Measurements from ENCODE around the gene AGAP6. TPM values are rescaled to one million over a fixed set of nuclear protein-coding genes. Genes with fewer than 3 reads are reported as not detected.
"Not testable (repeated sequence)": the region's sequence is repeated elsewhere in the genome, so short reads cannot be mapped to it uniquely, and the experiment has no call there.

The AGAP6 gene
- total RNA-seq, 1 experiment from 2014 or later, result 16.7 TPM

DNA sequence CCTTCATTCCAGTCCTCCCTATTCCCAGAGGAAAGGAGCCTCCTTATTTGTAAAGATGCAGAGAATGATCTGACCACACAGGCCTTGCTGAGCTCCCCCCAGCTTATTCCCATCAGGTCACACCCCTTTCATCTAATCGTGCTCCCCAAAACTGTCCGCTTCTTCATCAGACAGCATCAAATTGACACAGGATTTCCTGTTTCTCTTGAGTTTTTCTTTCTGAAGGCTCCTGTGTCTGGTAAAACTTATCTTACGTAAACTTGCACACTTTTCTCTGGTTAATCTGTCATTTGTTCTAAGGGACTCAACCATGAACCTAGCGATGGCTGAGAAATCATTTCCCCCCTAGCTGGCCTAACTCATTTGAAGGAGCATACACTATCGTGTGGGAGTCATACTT is 59.4 kb downstream of the AGAP6 start:
- H3K27ac ChIP-seq (ENCODE audit: low read depth, low read length, poor library complexity, severe bottlenecking); BruUV-seq (replicated peaks); H3K36me3 ChIP-seq (ENCODE audit: insufficient read depth, low read length, poor library complexity, severe bottlenecking); H3K27me3 ChIP-seq (replicated peaks; ENCODE audit: insufficient read depth, low read depth, low read length, poor library complexity); POLR2A ChIA-PET (ENCODE audit: low non-redundant PET); H3K9me3 ChIP-seq (ENCODE audit: low read depth, low read length, poor library complexity, severe bottlenecking); DNase-seq (ENCODE audit: low spot score); H3K4me3 ChIP-seq (ENCODE audit: low read depth, low read length, poor library complexity, severe bottlenecking); CTCF ChIA-PET; intact Hi-C loops (cut with micrococcal nuclease; ENCODE audit: unreplicated experiment); H3K4me1 ChIP-seq (ENCODE audit: insufficient read depth, low read length, poor library complexity, severe bottlenecking): not testable (repeated sequence)

DNA sequence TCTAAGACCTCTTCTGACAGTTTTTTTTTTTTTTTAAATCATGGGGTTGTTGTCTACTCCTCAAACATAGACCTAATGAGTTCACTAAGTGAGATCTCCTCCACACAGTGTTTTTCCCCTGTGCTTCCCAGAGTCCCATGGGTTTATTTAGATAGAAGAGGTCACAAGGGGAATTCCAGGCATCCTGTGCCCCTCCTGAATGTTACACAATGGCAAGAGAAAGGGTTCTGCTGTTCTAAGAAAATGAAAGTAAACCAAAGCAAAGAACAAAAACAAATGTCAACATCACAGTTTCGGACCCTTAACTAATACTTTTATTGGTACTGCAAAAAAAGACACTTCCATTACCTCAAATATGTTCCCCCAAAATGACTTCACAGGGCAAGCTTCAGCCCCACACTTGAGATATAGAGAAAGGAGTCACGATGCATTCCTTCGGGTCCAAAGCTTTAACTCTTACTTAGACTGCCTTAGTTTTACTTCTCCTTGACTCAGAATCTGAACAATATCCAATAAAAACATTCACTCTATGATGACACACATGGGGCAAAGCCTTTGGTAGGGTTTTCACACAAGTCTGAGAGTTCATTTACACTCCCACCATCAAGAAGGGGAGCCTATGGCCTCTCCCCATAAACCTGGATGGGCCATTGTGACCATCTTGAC is 63.9 kb downstream of the AGAP6 start:
- H3K36me3 ChIP-seq (ENCODE audit: insufficient read depth, low read length, poor library complexity, severe bottlenecking); H3K4me3 ChIP-seq (ENCODE audit: low read depth, low read length, poor library complexity, severe bottlenecking); BruUV-seq (replicated peaks); intact Hi-C loops (cut with micrococcal nuclease; ENCODE audit: unreplicated experiment); POLR2A ChIA-PET (ENCODE audit: low non-redundant PET); H3K27me3 ChIP-seq (replicated peaks; ENCODE audit: insufficient read depth, low read depth, low read length, poor library complexity); H3K9me3 ChIP-seq (ENCODE audit: low read depth, low read length, poor library complexity, severe bottlenecking); CTCF ChIA-PET; H3K27ac ChIP-seq (ENCODE audit: low read depth, low read length, poor library complexity, severe bottlenecking); DNase-seq (ENCODE audit: low spot score); H3K4me1 ChIP-seq (ENCODE audit: insufficient read depth, low read length, poor library complexity, severe bottlenecking): not testable (repeated sequence)

- H3K4me3 ChIP-seq (ENCODE audit: low read depth, low read length, poor library complexity, severe bottlenecking); DNase-seq (ENCODE audit: low spot score); BruUV-seq (replicated peaks); H3K27ac ChIP-seq (ENCODE audit: low read depth, low read length, poor library complexity, severe bottlenecking); H3K27me3 ChIP-seq (replicated peaks; ENCODE audit: insufficient read depth, low read depth, low read length, poor library complexity); H3K9me3 ChIP-seq (ENCODE audit: low read depth, low read length, poor library complexity, severe bottlenecking); H3K4me1 ChIP-seq (ENCODE audit: insufficient read depth, low read length, poor library complexity, severe bottlenecking); CTCF ChIA-PET; POLR2A ChIA-PET (ENCODE audit: low non-redundant PET); H3K36me3 ChIP-seq (ENCODE audit: insufficient read depth, low read length, poor library complexity, severe bottlenecking); intact Hi-C loops (cut with micrococcal nuclease; ENCODE audit: unreplicated experiment): not testable (repeated sequence)
Observed at GRCh38 chr10:50052778-50053376, 64.7 kb downstream of the AGAP6 start.

DNA sequence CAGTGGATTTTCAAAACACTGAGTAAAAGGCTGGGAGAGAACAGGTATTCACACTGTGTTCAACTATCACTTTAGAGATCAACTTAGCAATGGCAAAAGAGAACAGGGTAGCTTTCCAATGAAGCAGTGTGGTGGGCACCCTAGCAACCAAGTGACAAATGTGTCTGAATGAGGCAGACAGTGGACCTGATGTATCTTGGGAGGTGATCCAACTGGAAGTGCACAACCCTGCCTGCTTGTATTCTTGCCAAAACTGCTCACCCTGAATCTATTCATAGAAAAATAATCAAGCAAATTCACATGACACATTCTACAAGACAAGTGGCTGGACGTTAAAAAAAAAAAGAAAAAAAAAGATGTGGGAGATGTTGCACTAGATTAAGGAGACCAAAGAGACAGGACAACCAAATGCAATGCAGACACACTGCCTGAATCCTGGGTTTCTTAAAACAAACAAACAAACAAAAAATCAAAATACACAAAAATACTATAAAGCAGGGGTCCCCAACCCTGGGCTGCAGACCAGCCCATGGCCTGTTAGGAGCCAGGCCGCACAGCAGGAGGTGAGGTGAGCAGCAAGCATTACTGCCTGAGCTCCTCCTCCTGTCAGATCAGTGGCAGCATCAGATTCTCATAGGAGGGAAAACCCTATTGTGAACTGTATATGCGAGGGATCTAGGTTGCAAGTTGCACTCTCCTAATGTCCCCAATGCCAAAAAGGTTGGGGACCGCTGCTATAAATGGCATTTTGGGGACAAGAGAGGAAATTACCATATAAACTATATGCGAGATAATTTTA is 67.5 kb downstream of the AGAP6 start:
- H3K4me3 ChIP-seq (ENCODE audit: low read depth, low read length, poor library complexity, severe bottlenecking); H3K27me3 ChIP-seq (replicated peaks; ENCODE audit: insufficient read depth, low read depth, low read length, poor library complexity); H3K27ac ChIP-seq (ENCODE audit: low read depth, low read length, poor library complexity, severe bottlenecking); POLR2A ChIA-PET (ENCODE audit: low non-redundant PET); H3K36me3 ChIP-seq (ENCODE audit: insufficient read depth, low read length, poor library complexity, severe bottlenecking); H3K9me3 ChIP-seq (ENCODE audit: low read depth, low read length, poor library complexity, severe bottlenecking); CTCF ChIA-PET; DNase-seq (ENCODE audit: low spot score); H3K4me1 ChIP-seq (ENCODE audit: insufficient read depth, low read length, poor library complexity, severe bottlenecking); intact Hi-C loops (cut with micrococcal nuclease; ENCODE audit: unreplicated experiment); BruUV-seq (replicated peaks): not testable (repeated sequence)

- H3K36me3 ChIP-seq (ENCODE audit: insufficient read depth, low read length, poor library complexity, severe bottlenecking); POLR2A ChIA-PET (ENCODE audit: low non-redundant PET); H3K4me3 ChIP-seq (ENCODE audit: low read depth, low read length, poor library complexity, severe bottlenecking); H3K27me3 ChIP-seq (replicated peaks; ENCODE audit: insufficient read depth, low read depth, low read length, poor library complexity); CTCF ChIA-PET; H3K4me1 ChIP-seq (ENCODE audit: insufficient read depth, low read length, poor library complexity, severe bottlenecking); H3K9me3 ChIP-seq (ENCODE audit: low read depth, low read length, poor library complexity, severe bottlenecking); BruUV-seq (replicated peaks); H3K27ac ChIP-seq (ENCODE audit: low read depth, low read length, poor library complexity, severe bottlenecking); DNase-seq (ENCODE audit: low spot score); intact Hi-C loops (cut with micrococcal nuclease; ENCODE audit: unreplicated experiment): not testable (repeated sequence)
Observed at GRCh38 chr10:50056654-50057053, 68.4 kb downstream of the AGAP6 start.

GRCh38 chr10:50058727-50059126 is 70.5 kb downstream of the AGAP6 start:
- H3K9me3 ChIP-seq (ENCODE audit: low read depth, low read length, poor library complexity, severe bottlenecking); intact Hi-C loops (cut with micrococcal nuclease; ENCODE audit: unreplicated experiment); H3K36me3 ChIP-seq (ENCODE audit: insufficient read depth, low read length, poor library complexity, severe bottlenecking); CTCF ChIA-PET; POLR2A ChIA-PET (ENCODE audit: low non-redundant PET); BruUV-seq (replicated peaks); H3K27me3 ChIP-seq (replicated peaks; ENCODE audit: insufficient read depth, low read depth, low read length, poor library complexity); H3K27ac ChIP-seq (ENCODE audit: low read depth, low read length, poor library complexity, severe bottlenecking); H3K4me3 ChIP-seq (ENCODE audit: low read depth, low read length, poor library complexity, severe bottlenecking); H3K4me1 ChIP-seq (ENCODE audit: insufficient read depth, low read length, poor library complexity, severe bottlenecking); DNase-seq (ENCODE audit: low spot score): not testable (repeated sequence)

DNA sequence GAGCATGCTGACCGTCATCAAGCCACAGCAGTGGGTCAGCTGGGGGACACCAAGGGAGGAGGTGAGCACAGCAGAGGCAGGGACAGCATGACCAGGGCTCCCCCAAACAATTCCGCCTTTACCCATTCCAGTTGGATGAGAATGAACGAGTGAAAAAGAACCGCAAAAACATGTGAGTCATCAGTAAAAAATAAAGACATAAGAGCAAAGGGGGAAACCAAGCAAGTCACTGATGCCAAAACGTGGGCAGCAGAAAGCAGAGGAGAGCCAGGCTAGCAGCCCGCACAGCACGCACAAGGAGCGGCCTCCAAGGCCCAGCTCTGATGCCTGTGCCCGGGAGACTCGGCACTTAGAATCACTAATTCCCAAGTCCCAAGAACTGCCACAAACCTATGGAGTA is 71.7 kb downstream of the AGAP6 start:
- H3K9me3 ChIP-seq (ENCODE audit: low read depth, low read length, poor library complexity, severe bottlenecking); BruUV-seq (replicated peaks); DNase-seq (ENCODE audit: low spot score); H3K4me3 ChIP-seq (ENCODE audit: low read depth, low read length, poor library complexity, severe bottlenecking); CTCF ChIA-PET; H3K36me3 ChIP-seq (ENCODE audit: insufficient read depth, low read length, poor library complexity, severe bottlenecking); H3K4me1 ChIP-seq (ENCODE audit: insufficient read depth, low read length, poor library complexity, severe bottlenecking); H3K27ac ChIP-seq (ENCODE audit: low read depth, low read length, poor library complexity, severe bottlenecking); POLR2A ChIA-PET (ENCODE audit: low non-redundant PET); H3K27me3 ChIP-seq (replicated peaks; ENCODE audit: insufficient read depth, low read depth, low read length, poor library complexity): not testable (repeated sequence)
- intact Hi-C loops (cut with micrococcal nuclease; ENCODE audit: unreplicated experiment), result loop anchor here (10.0 kb wide), 1 partner anchor 465 kb away; no protein-coding TSS in a partner anchor
